Fibroblast of lung (primary cell): Measurements from ENCODE around the gene TM7SF2.

ENCODE experiments used
- EZH2 ChIP-seq: IDR thresholded peaks from 2 replicates; pipeline ENCODE4 v1.5.1; 2012; ENCODE audit warnings: low read length, control low read depth, mild to moderate bottlenecking; ENCODE audit errors: missing control alignments
- TF ChIP-seq, protein P1 (sequence below), 2 donors: IDR thresholded peaks in 1 of 2; conservative IDR thresholded peaks in 1 of 2; 1 replicate in 1 of 2; 2 replicates in 1 of 2; pipeline ENCODE4 v1.5.1; 2011 to 2012; ENCODE audit warnings: low read length in 2 of 2, control low read depth in 1 of 2, inconsistent platforms in 1 of 2, low read depth in 1 of 2, mild to moderate bottlenecking in 1 of 2

DNA sequence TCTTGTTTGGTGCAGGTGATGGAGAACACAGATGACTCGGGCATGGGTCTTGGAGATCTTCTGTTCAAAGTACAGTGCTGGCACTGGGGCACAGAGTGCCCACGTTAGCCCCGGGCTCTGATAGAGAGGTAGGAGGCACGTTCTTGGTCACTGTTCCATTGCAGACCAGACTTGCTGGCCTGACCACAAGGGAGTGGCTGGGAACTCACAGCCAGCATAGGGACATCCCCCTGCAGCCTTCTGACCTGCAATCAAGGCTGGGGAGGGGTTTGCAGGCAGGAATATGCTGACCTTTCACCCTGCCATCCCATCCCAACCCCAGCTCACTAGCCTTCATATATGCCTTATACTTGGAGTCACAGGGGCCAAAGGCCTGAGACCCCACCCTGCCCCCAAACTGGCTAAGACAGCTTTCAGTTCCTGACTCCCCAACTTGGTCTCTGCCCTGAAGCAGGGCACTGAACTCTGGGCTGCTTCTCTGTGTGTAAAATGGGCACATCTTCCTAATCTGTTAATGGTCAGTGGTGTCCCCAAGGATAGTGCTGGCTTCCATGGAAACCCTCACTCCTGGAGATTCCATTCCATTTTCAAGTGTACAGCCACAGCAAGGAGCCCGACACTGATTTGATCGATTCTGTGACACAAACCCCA lies 15.1 kb downstream of the TM7SF2 start:
- TF ChIP-seq EZH2, result no peak
- TF ChIP-seq, protein P1, sequence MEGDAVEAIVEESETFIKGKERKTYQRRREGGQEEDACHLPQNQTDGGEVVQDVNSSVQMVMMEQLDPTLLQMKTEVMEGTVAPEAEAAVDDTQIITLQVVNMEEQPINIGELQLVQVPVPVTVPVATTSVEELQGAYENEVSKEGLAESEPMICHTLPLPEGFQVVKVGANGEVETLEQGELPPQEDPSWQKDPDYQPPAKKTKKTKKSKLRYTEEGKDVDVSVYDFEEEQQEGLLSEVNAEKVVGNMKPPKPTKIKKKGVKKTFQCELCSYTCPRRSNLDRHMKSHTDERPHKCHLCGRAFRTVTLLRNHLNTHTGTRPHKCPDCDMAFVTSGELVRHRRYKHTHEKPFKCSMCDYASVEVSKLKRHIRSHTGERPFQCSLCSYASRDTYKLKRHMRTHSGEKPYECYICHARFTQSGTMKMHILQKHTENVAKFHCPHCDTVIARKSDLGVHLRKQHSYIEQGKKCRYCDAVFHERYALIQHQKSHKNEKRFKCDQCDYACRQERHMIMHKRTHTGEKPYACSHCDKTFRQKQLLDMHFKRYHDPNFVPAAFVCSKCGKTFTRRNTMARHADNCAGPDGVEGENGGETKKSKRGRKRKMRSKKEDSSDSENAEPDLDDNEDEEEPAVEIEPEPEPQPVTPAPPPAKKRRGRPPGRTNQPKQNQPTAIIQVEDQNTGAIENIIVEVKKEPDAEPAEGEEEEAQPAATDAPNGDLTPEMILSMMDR (conservative IDR thresholded peaks at IDR 0.05 in 1 of 2, IDR thresholded peaks at IDR 0.05 in 1 of 2; ENCODE audit: low read depth in 1 of 2, low read length in 2 of 2), result no peak
